ENCODE results near the gene CLSTN2. TPM values are rescaled to one million over a fixed set of nuclear protein-coding genes. Genes with fewer than 3 reads are reported as not detected.

Gene CLSTN2
- total RNA-seq, 1 experiment from 2014 or later, result 0.68 TPM

DNA sequence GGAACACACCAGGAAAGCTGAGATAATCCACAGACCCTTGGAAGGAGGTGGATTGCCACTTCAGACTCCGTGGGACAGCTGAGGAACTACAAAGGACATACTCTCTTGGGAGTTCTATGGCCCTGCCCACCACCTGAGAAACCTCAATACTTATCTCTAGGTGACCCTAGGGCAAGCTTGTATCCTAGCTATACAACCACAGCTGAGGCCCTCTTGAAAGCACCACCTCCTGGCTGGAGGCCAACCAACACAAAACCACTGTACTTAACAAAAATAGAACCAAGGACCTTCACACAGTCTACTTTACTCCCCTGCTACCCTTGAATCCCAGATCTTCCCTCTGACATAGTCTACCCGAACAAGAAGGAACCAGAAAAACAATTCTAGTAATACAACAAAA, 682.1 kb downstream of the CLSTN2 start:
- no peaks in the 10 kb centered on the region for H3K79me2 ChIP-seq (ENCODE audit: insufficient read depth, low read length)
- H3K27me3 Mint-ChIP-seq (ENCODE audit: low read depth), result no peaks in the 10 kb centered on the region
- no peak overlapping the region for H3K4me2 ChIP-seq (ENCODE audit: insufficient read depth, insufficient read length, low read length)
- H3K4ac ChIP-seq (ENCODE audit: low read depth, low read length), result no peak overlapping the region
- no peak overlapping the region for H2BK20ac ChIP-seq (ENCODE audit: low read depth, low read length, poor library complexity, severe bottlenecking)
- no peak overlapping the region for H2AFZ ChIP-seq (ENCODE audit: low read length)
- H2BK12ac ChIP-seq (ENCODE audit: insufficient read length, low read depth, low read length), result no peak overlapping the region
- peaks cover 0 to 3% of the 10 kb centered on the region in 2 experiments; a peak in 2 of 5 replicates for H3K9me3 Mint-ChIP-seq
- TF ChIP-seq, protein P1, sequence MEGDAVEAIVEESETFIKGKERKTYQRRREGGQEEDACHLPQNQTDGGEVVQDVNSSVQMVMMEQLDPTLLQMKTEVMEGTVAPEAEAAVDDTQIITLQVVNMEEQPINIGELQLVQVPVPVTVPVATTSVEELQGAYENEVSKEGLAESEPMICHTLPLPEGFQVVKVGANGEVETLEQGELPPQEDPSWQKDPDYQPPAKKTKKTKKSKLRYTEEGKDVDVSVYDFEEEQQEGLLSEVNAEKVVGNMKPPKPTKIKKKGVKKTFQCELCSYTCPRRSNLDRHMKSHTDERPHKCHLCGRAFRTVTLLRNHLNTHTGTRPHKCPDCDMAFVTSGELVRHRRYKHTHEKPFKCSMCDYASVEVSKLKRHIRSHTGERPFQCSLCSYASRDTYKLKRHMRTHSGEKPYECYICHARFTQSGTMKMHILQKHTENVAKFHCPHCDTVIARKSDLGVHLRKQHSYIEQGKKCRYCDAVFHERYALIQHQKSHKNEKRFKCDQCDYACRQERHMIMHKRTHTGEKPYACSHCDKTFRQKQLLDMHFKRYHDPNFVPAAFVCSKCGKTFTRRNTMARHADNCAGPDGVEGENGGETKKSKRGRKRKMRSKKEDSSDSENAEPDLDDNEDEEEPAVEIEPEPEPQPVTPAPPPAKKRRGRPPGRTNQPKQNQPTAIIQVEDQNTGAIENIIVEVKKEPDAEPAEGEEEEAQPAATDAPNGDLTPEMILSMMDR (conservative IDR thresholded peaks at IDR 0.05), result no peak
- no peaks in the 10 kb centered on the region for H4K20me1 ChIP-seq (ENCODE audit: control insufficient read depth, insufficient read depth, insufficient read length)
- H2BK15ac ChIP-seq (ENCODE audit: low read depth, low read length), result no peak overlapping the region
- H2AK5ac ChIP-seq (ENCODE audit: insufficient read length, low read length), result no peak overlapping the region
- H3K23me2 ChIP-seq (ENCODE audit: insufficient read length, low read depth, low read length, poor library complexity, severe bottlenecking), result no peaks in the 10 kb centered on the region
- H3K4me1 ChIP-seq (ENCODE audit: insufficient read depth, low read length), result no peaks in the 10 kb centered on the region
- no peaks in the 10 kb centered on the region for H3K79me1 ChIP-seq (ENCODE audit: insufficient read depth, low read depth, low read length, poor library complexity, severe bottlenecking)
- no peak overlapping the region for H3K27ac ChIP-seq (ENCODE audit: insufficient read length, low read depth, low read length)
- no peak overlapping the region for H3K4me3 Mint-ChIP-seq
- no peak overlapping the region; a peak in 1 of 7 replicates for H3K27ac Mint-ChIP-seq
- H3K14ac ChIP-seq (ENCODE audit: insufficient read depth, low read length), result no peak overlapping the region
- no peaks in the 10 kb centered on the region for H3K9me3 ChIP-seq (ENCODE audit: control insufficient read depth, low read depth, low read length)
- no peak overlapping the region for H3K18ac ChIP-seq (ENCODE audit: insufficient read length, low read depth, low read length)
- H4K8ac ChIP-seq (replicated peaks; ENCODE audit: insufficient read length, low read depth, low read length), result no peak overlapping the region
- H2BK120ac ChIP-seq (ENCODE audit: low read depth, low read length, poor library complexity, severe bottlenecking), result no peak overlapping the region
- H4K91ac ChIP-seq (ENCODE audit: insufficient read length, low read depth, low read length), result no peak overlapping the region
- no peak for DNase-seq
- H3T11ph ChIP-seq (ENCODE audit: low read length), result no peak overlapping the region
- no peak overlapping the region for H4K5ac ChIP-seq (ENCODE audit: insufficient read length, low read depth, low read length)
- H2BK5ac ChIP-seq (ENCODE audit: insufficient read length, low read length), result no peak overlapping the region
- H3K23ac ChIP-seq (ENCODE audit: insufficient read length, low read depth, low read length), result no peak overlapping the region
- no peaks in the 10 kb centered on the region; a peak in 2 of 7 replicates for H3K36me3 Mint-ChIP-seq (ENCODE audit: insufficient read depth in 1 of 3, low read depth in 3 of 3)
- no peak overlapping the region for H3K9ac ChIP-seq (ENCODE audit: extremely low read depth, insufficient read length, low read length)
- no peaks in the 10 kb centered on the region for H3K27me3 ChIP-seq (ENCODE audit: insufficient read depth, low read length)
- no peaks in the 10 kb centered on the region for H3K4me1 Mint-ChIP-seq
- no peak overlapping the region for H3K56ac ChIP-seq (ENCODE audit: insufficient read length, low read depth, low read length)
- WGBS (ENCODE audit: extremely low coverage, insufficient read length, low lambda C conversion rate), result no CpG with 5 or more reads among the region's 2 CpGs

Measured in H9 (cell line).